Adrenal gland (tissue), 5 donors: ENCODE results near the gene ZNF217.

ENCODE experiments used
- CTCF ChIP-seq, 6 experiments: fragments of 450-650 bp in 4 of 6; fragments of 200-600 bp in 2 of 6; sonication (generic) in 1 of 6; IDR thresholded peaks; 1 replicate in 5 of 6; 2 replicates in 1 of 6; pipeline versions ENCODE4 v1.5.1 to v1.8.0; 2016 to 2021; ENCODE audit warnings: antibody characterized with exemption in 6 of 6, mild to moderate bottlenecking in 2 of 6, moderate library complexity in 1 of 6
- POLR2A ChIP-seq, 2 donors: fragments of 450-650 bp; IDR thresholded peaks; one replicate each; pipeline ENCODE4 v1.6.1; 2017; ENCODE audit warnings: antibody characterized with exemption in 2 of 2, mild to moderate bottlenecking in 2 of 2, moderate library complexity in 1 of 2
- donor health status: DM: no; HTN: no; CAD: no.

DNA sequence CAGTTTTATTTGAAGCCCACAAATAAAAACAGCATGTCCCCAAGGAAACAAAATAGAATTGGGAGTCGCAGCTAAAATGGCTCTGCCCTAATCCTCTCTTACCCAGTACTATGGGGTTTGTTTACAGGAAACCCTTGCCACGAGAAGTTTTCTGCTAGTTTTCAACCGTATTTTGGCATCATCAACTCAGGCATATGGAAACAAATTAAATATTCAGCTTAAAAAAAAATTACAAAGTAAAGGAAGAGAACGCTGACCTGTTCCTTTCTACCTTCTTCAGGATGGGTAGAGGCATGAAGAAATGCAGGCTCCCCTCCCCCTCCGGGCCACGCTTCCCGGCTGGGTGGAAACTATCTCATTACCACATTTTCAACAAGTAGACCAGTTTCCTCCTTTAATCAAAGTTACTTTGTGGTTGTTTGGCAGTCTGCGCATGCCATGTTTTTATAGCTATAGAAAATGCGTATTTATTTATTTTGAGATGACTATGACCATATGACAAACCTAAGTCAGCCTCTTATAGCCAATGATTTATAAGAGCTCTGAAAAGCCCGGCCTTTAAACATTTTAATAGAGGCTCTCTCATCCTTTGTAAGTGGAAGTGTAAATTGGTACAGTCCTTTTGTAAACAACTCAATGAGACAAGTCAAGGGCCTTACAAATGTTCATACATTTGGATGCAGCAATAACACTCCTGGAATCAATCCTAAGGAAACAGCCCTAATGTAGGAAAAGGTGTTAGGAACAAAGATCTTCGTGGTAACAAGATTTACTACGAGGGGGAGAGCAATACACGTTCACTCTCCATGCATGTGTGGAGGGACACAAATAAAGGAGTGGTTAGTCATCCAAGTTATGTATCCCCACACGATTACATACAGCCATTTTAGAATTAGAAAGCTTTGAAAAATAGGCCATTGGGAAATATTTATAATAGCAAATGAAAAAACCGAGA lies 16.1 kb upstream of the ZNF217 start:
- TF ChIP-seq POLR2A (IDR thresholded peaks at IDR 0.05): no peak
- TF ChIP-seq CTCF (IDR thresholded peaks at IDR 0.05): no peak
